ENCODE results near the gene IFI16. TPM values are rescaled to one million over a fixed set of nuclear protein-coding genes. Genes with fewer than 3 reads are reported as not detected.

IFI16 gene
- total RNA-seq, 1 experiment from 2014 or later: 31.3 TPM

DNA sequence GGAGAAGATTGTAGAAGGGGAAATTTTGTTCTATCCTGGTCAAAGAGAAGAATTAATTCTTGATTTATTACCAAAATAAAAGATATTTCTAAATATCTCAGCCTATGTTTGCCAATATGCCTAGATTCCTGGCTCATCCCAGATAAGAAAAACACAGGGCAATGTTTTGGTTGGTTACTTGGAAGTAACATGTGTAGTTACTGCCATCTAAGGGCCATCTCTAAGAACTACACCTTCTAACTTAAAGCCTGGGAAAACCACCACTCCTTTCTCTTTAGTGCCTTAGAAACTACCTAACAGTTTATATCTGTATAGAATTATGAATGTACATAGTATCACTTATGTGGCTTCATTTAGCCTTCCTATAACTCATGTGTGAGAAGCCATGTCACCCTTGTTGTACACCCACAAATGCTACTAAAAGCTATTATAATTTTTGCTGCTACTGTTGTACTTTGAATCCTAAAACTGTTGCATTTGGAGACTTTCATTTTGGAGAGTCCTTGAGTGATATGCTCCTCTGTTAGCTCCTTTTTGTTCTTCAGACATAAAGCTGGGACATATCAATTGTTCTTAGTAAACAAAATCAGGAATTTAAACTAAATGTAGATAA, 62.4 kb downstream of the IFI16 start:
- Histone ChIP-seq H3F3A (ENCODE audit: insufficient read depth, low read depth) (no peaks in the 10 kb centered on the region), H2AFZ (no peak overlapping the region), H3K27me3 (ENCODE audit: insufficient read depth, low read depth) (no peaks in the 10 kb centered on the region), H3K4me3 (no peak overlapping the region), H3K9me2 (ENCODE audit: insufficient read depth) (no peaks in the 10 kb centered on the region), H4K20me1 (ENCODE audit: insufficient read depth) (no peaks in the 10 kb centered on the region), H3K79me2 (ENCODE audit: low read depth) (no peaks in the 10 kb centered on the region), H3K4me1 (replicated peaks; ENCODE audit: insufficient read depth) (no peaks in the 10 kb centered on the region), H3K4me2 (no peak overlapping the region), H3K27ac (no peak overlapping the region), H3K36me3 (ENCODE audit: low read depth) (no peaks in the 10 kb centered on the region), H3K9me3 (ENCODE audit: insufficient read depth, low read depth) (no peaks in the 10 kb centered on the region)
- DNase-seq: no peak
- TF ChIP-seq, protein P1, sequence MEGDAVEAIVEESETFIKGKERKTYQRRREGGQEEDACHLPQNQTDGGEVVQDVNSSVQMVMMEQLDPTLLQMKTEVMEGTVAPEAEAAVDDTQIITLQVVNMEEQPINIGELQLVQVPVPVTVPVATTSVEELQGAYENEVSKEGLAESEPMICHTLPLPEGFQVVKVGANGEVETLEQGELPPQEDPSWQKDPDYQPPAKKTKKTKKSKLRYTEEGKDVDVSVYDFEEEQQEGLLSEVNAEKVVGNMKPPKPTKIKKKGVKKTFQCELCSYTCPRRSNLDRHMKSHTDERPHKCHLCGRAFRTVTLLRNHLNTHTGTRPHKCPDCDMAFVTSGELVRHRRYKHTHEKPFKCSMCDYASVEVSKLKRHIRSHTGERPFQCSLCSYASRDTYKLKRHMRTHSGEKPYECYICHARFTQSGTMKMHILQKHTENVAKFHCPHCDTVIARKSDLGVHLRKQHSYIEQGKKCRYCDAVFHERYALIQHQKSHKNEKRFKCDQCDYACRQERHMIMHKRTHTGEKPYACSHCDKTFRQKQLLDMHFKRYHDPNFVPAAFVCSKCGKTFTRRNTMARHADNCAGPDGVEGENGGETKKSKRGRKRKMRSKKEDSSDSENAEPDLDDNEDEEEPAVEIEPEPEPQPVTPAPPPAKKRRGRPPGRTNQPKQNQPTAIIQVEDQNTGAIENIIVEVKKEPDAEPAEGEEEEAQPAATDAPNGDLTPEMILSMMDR (conservative IDR thresholded peaks at IDR 0.05): peak; percentile 77
- no peak for TF ChIP-seq EZH2 (IDR thresholded peaks at IDR 0.05; ENCODE audit: low read depth)
- intact Hi-C loops (cut with micrococcal nuclease; ENCODE audit: unreplicated experiment): loop anchor here (2.0 to 10.0 kb wide), 2 partner anchors 867 to 1107 kb away; no protein-coding TSS in a partner anchor
- POLR2A ChIA-PET (ENCODE audit: unreplicated experiment): no interaction called here
- BruUV-seq (replicated peaks): no TSS peak
- CTCF ChIA-PET: no interaction called here

DNA sequence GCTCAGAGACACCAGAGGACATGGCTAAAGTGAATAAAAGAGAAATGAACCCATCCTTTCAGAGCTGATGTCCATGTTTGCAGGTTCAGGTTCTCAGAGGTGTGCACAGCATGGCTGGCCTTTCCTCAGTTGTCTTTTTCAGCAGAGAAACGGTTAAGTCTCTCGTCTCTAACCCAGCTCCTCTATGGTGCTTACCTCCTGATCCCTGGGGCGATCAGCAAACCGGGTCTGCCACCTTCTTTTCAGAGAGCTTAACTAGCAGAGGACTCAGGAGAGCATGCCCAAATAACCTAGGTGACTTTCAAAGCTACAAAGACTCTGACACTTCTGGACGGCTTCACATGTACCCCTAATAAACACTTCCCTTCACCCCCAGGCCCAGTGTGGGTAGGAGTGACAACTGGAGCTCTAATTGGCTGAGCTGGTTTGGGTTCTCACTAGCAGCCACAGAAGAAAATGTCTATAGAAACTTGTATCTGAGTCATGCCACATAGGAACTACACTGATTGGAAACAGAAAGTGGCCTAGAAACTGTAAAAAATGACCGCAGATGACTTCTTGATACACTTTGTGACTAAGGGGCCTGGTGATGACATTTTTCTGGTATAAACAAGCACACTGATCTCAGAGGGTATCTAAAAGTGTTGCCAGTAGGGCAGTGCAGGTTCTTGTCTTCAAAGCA, 66.9 kb downstream of the IFI16 start, which contains the start of gene AIM2:
TSS of gene AIM2 (minus strand) at position 329 of the 682 bp plus-strand sequence. CDS start 3,267 bp downstream, outside the sequence.
- Histone ChIP-seq H3K4me1 (replicated peaks; ENCODE audit: insufficient read depth) (no peaks in the 10 kb centered on the region), H3K9me3 (ENCODE audit: insufficient read depth, low read depth) (no peaks in the 10 kb centered on the region), H3F3A (ENCODE audit: insufficient read depth, low read depth) (no peaks in the 10 kb centered on the region), H3K4me2 (peak within 1 kb of the TSS; percentile 20; the same call in 1 of the 2 replicates), H4K20me1 (ENCODE audit: insufficient read depth) (no peaks in the 10 kb centered on the region), H3K79me2 (ENCODE audit: low read depth) (no peaks in the 10 kb centered on the region), H2AFZ (no peak within 1 kb of the TSS), H3K4me3 (no peak within 1 kb of the TSS), H3K9me2 (ENCODE audit: insufficient read depth) (no peaks in the 10 kb centered on the region), H3K36me3 (ENCODE audit: low read depth) (no peaks in the 10 kb centered on the region), H3K27me3 (ENCODE audit: insufficient read depth, low read depth) (0 out of 2 replicates have a peak, but pooled peaks cover 3% of the 10 kb centered on the region), H3K27ac (no peak within 1 kb of the TSS)
- DNase-seq: no peak
- no TSS peak for BruUV-seq (replicated peaks)
- ChIA-PET POLR2A (ENCODE audit: unreplicated experiment) (no interaction called here), CTCF (no interaction called here)
- no peak for TF ChIP-seq EZH2 (IDR thresholded peaks at IDR 0.05; ENCODE audit: low read depth)
- TF ChIP-seq, protein P1 (conservative IDR thresholded peaks at IDR 0.05): no peak
- intact Hi-C loops (cut with micrococcal nuclease; ENCODE audit: unreplicated experiment): loop anchor here (10.0 kb wide), 1 partner anchor 1112 kb away; no protein-coding TSS in a partner anchor

DNA sequence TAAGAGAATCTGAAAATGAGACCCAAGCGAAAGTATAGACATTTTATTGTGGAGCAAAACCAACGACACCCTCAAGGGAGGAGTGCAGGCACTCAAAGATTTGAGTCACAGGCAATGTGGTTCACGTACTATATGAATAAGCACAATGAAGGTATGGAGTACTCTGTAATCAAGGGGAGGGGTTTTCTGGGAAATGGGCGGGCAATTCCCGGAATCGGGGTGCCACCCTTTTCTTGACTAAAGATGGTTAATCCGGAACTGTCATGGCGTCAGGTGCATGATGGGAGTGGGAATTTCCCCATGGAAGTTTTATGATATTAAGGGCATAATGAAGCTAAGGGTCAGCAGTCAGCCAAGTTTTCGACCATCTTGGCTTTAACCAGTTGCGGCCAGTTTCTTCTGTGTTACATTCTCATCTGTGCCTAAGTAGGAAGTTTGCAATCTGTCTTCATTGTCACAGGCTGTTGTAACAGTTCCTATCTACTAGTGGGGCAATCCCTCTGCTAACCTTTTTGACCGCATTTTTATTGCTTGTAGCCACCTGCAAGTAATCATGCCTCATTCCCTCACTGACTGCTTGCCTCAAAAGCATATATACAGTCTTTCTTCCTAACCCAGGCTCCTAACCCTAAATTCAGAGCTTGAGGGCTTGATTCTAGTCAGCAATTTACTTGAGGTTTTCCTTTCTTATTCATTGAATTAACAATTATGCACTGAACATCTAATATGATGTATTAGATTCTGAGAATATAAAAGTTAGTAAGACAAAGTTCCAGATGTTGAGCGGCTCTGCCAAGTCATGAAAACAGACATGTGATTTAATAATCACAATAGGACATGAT, 67.6 kb downstream of the IFI16 start:
- Histone ChIP-seq H2AFZ (no peak overlapping the region), H3K79me2 (ENCODE audit: low read depth) (no peaks in the 10 kb centered on the region), H3K4me1 (replicated peaks; ENCODE audit: insufficient read depth) (no peaks in the 10 kb centered on the region), H3K27me3 (ENCODE audit: insufficient read depth, low read depth) (0 out of 2 replicates have a peak, but pooled peaks cover 3% of the 10 kb centered on the region), H3K9me3 (ENCODE audit: insufficient read depth, low read depth) (no peaks in the 10 kb centered on the region), H3K36me3 (ENCODE audit: low read depth) (no peaks in the 10 kb centered on the region), H4K20me1 (ENCODE audit: insufficient read depth) (no peaks in the 10 kb centered on the region), H3K27ac (no peak overlapping the region), H3K4me2 (peak overlapping the region; percentile 20; the same call in 1 of the 2 replicates), H3K9me2 (ENCODE audit: insufficient read depth) (no peaks in the 10 kb centered on the region), H3F3A (ENCODE audit: insufficient read depth, low read depth) (no peaks in the 10 kb centered on the region), H3K4me3 (no peak overlapping the region)
- no peak for DNase-seq
- TF ChIP-seq EZH2 (IDR thresholded peaks at IDR 0.05; ENCODE audit: low read depth): no peak
- TF ChIP-seq, protein P1 (conservative IDR thresholded peaks at IDR 0.05): no peak
- intact Hi-C loops (cut with micrococcal nuclease; ENCODE audit: unreplicated experiment): loop anchor here (10.0 kb wide), 1 partner anchor 1113 kb away; no protein-coding TSS in a partner anchor
- ChIA-PET CTCF (no interaction called here), POLR2A (ENCODE audit: unreplicated experiment) (no interaction called here)
- BruUV-seq (replicated peaks): no TSS peak

Measured in PC-9 (cell line).